Aorta (tissue), 5 donors: ENCODE measurements around the gene RNLS. TPM values are rescaled to one million over a fixed set of nuclear protein-coding genes. Genes with fewer than 3 reads are reported as not detected.

Experiments used
- ATAC-seq: fragments of 200-7000 bp; cut with Tn5 transposase; one replicate; pipeline ENCODE4 v1.9.1; 2022; ENCODE audit warnings: moderate library complexity; ENCODE audit not compliant: low FRiP score
- DNase-seq, 2 donors: peaks; one replicate each; pipeline ENCODE4 v3.0.0-alpha.2; 2020
- H3K27ac ChIP-seq, 2 donors: one replicate each; pipeline ENCODE4 v1.5.1; 2013; ENCODE audit warnings: low read length in 2 of 2, mild to moderate bottlenecking in 2 of 2, moderate library complexity in 2 of 2, control low read depth in 1 of 2, inconsistent platforms in 1 of 2, low read depth in 1 of 2
- H3K27me3 ChIP-seq, 2 donors: one replicate each; pipeline ENCODE4 v1.6.1; 2013; ENCODE audit warnings: control low read depth in 1 of 2, low read length in 1 of 2, mild to moderate bottlenecking in 1 of 2, moderate library complexity in 1 of 2; ENCODE audit not compliant: insufficient read depth in 2 of 2, control insufficient read depth in 1 of 2
- H3K36me3 ChIP-seq, 2 donors: one replicate each; pipeline ENCODE4 v1.6.1; 2013; ENCODE audit warnings: control low read depth in 1 of 2, low read length in 1 of 2, mild to moderate bottlenecking in 1 of 2; ENCODE audit not compliant: insufficient read depth in 2 of 2, control insufficient read depth in 1 of 2
- H3K4me1 ChIP-seq, 2 donors: one replicate each; pipeline ENCODE4 v1.6.1; 2013; ENCODE audit warnings: low read length in 2 of 2, control low read depth in 1 of 2, mild to moderate bottlenecking in 1 of 2, moderate library complexity in 1 of 2; ENCODE audit not compliant: insufficient read depth in 2 of 2, control insufficient read depth in 1 of 2
- H3K4me3 ChIP-seq, 2 donors: one replicate each; pipeline ENCODE4 v1.5.1; 2013; ENCODE audit warnings: low read length in 2 of 2, control low read depth in 1 of 2, mild to moderate bottlenecking in 1 of 2
- H3K9me3 ChIP-seq: one replicate; pipeline ENCODE4 v1.6.1; 2013; ENCODE audit warnings: mild to moderate bottlenecking, low read length; ENCODE audit not compliant: control insufficient read depth
- WGBS, 2 donors: extraction: QIAGEN DNeasy Blood & Tissue Kit; methylation state at CpG; one replicate each; pipeline ENCODE4 v1.1.7; 2013; 5-methylcytosine and 5-hydroxymethylcytosine counted together
- intact Hi-C, 2 donors: fragments of 100-400 bp; cut with DNase I; formaldehyde crosslinking; loops; one replicate each; pipeline versions ENCODE4 v1.14.2 to v1.15.0; 2022
- polyA plus RNA-seq, 2 donors: library from polyadenylated mRNA; stranded (reverse); fragments of 200-250 nt; gene quantifications; one replicate each; pipeline ENCODE4 v1.2.3, GENCODE V29; 2013
- total RNA-seq, 2 donors: library from RNA; stranded (reverse); fragmentation: NEBNext Ultra II Directional; extraction: Animal tissue kit (Norgen Biotek cat#: 25700); gene quantifications; one replicate each; pipeline ENCODE4 v1.2.1, GENCODE V29; 2021
- donor health status: healthy with polysubstance abuse.
- donor health status: Bipolar disorder and iron deficiency.
- donor health status: DM: no; HTN: no; CAD: no.
- donor health status: DM: no; HTN: no; CAD: no.
- donor health status: DM: yes; HTN: yes; CAD: no.

The RNLS gene
- total and polyA plus RNA-seq, 4 donors: 6.1 to 9.7 (median 9.5) TPM

- Histone ChIP-seq H3K4me1 (peaks cover 4 to 5% of the 10 kb centered on the region in 2 donors), H3K9me3 (no peaks in the 10 kb centered on the region), H3K27me3 (no peaks in the 10 kb centered on the region), H3K36me3 (no peaks in the 10 kb centered on the region), H3K27ac (no peak overlapping the region), H3K4me3 (no peak overlapping the region)
- intact Hi-C loops: no loop called here
- ATAC-seq (no peak), DNase-seq (no peak)
- WGBS, 2 donors: 29 to 55% methylated on average over 1 of the region's 1 CpG
These were observed 111.2 kb downstream of the RNLS start for GRCh38 chr10:88471899-88472298.

GRCh38 chr10:88467835-88468485, 115.2 kb downstream of the RNLS start:
- intact Hi-C loops: no loop called here
- Histone ChIP-seq H3K4me3 (no peak overlapping the region), H3K27ac (no peak overlapping the region), H3K36me3 (no peaks in the 10 kb centered on the region), H3K9me3 (no peaks in the 10 kb centered on the region), H3K27me3 (no peaks in the 10 kb centered on the region), H3K4me1 (peaks cover 0 to 4% of the 10 kb centered on the region in 2 donors)
- 32 to 35% methylated on average over 4 of the region's 4 CpGs for WGBS, 2 donors
- DNase-seq: no peak
- ATAC-seq: no peak

GRCh38 chr10:88466786-88467185, 116.3 kb downstream of the RNLS start:
- Histone ChIP-seq H3K4me3 (no peak overlapping the region), H3K27me3 (no peaks in the 10 kb centered on the region), H3K4me1 (peaks cover 0 to 4% of the 10 kb centered on the region in 2 donors), H3K36me3 (no peaks in the 10 kb centered on the region), H3K27ac (no peak overlapping the region), H3K9me3 (no peaks in the 10 kb centered on the region)
- no peak for DNase-seq
- no peak for ATAC-seq
- intact Hi-C loops: no loop called here
- 84 to 92% methylated on average over 3 of the region's 3 CpGs for WGBS, 2 donors

- no peaks in the 10 kb centered on the region for H3K9me3 ChIP-seq
- no peak overlapping the region for H3K4me3 ChIP-seq
- H3K27ac ChIP-seq: no peak overlapping the region
- no peak for ATAC-seq
- DNase-seq: no peak
- no peaks in the 10 kb centered on the region for H3K36me3 ChIP-seq
- H3K27me3 ChIP-seq: no peaks in the 10 kb centered on the region
- intact Hi-C loops: no loop called here
- peaks cover 0 to 4% of the 10 kb centered on the region in 2 donors for H3K4me1 ChIP-seq
These were observed 117.4 kb downstream of the RNLS start for GRCh38 chr10:88465765-88466164.

GRCh38 chr10:88463811-88464210, 119.3 kb downstream of the RNLS start:
- H3K27me3 ChIP-seq: no peaks in the 10 kb centered on the region
- no peak overlapping the region for H3K4me3 ChIP-seq
- H3K36me3 ChIP-seq: no peaks in the 10 kb centered on the region
- ATAC-seq (no peak), DNase-seq (no peak)
- no peaks in the 10 kb centered on the region for H3K9me3 ChIP-seq
- intact Hi-C loops: no loop called here
- peaks cover 0 to 4% of the 10 kb centered on the region in 2 donors for H3K4me1 ChIP-seq
- 92 to 96% methylated on average over 1 of the region's 1 CpG for WGBS, 2 donors
- no peak overlapping the region for H3K27ac ChIP-seq

GRCh38 chr10:88461426-88461825, 121.7 kb downstream of the RNLS start:
- no peak for DNase-seq
- ATAC-seq: no peak

GRCh38 chr10:88459530-88459929, 123.6 kb downstream of the RNLS start:
- WGBS, 2 donors: 43 to 59% methylated on average over 4 of the region's 4 CpGs
- intact Hi-C loops: no loop called here
- Histone ChIP-seq H3K4me1 (no peaks in the 10 kb centered on the region), H3K27ac (no peak overlapping the region), H3K36me3 (no peaks in the 10 kb centered on the region), H3K4me3 (no peak overlapping the region), H3K27me3 (no peaks in the 10 kb centered on the region), H3K9me3 (no peaks in the 10 kb centered on the region)
- DNase-seq (no peak), ATAC-seq (no peak)

More at GRCh38 chr10:88461426-88461825, 121.7 kb downstream of the RNLS start:
- Histone ChIP-seq H3K27ac (no peak overlapping the region), H3K4me1 (no peaks in the 10 kb centered on the region), H3K36me3 (no peaks in the 10 kb centered on the region), H3K9me3 (no peaks in the 10 kb centered on the region), H3K4me3 (no peak overlapping the region), H3K27me3 (no peaks in the 10 kb centered on the region)
- intact Hi-C loops: no loop called here
- 35 to 55% methylated on average over 1 of the region's 1 CpG for WGBS, 2 donors

GRCh38 chr10:88458209-88458608, 124.9 kb downstream of the RNLS start:
- no peak overlapping the region for H3K27ac ChIP-seq
- ATAC-seq: no peak
- no peak overlapping the region for H3K4me3 ChIP-seq
- DNase-seq: no peak
- H3K4me1 ChIP-seq: no peaks in the 10 kb centered on the region
- no peaks in the 10 kb centered on the region for H3K36me3 ChIP-seq
- WGBS, 2 donors: 73 to 77% methylated on average over 3 of the region's 3 CpGs
- H3K9me3 ChIP-seq: no peaks in the 10 kb centered on the region
- intact Hi-C loops: no loop called here
- H3K27me3 ChIP-seq: no peaks in the 10 kb centered on the region

- intact Hi-C loops: no loop called here
- DNase-seq (no peak), ATAC-seq (no peak)
- no peaks in the 10 kb centered on the region for H3K27me3 ChIP-seq
- H3K36me3 ChIP-seq: no peaks in the 10 kb centered on the region
- H3K4me3 ChIP-seq: no peak overlapping the region
- no peak overlapping the region for H3K27ac ChIP-seq
- H3K9me3 ChIP-seq: no peaks in the 10 kb centered on the region
- no peaks in the 10 kb centered on the region for H3K4me1 ChIP-seq
- WGBS, 2 donors: 87 to 88% methylated on average over 3 of the region's 3 CpGs
These were observed 125.5 kb downstream of the RNLS start for GRCh38 chr10:88457660-88458059.
